ENCODE measurements around the gene MCRIP1. TPM values are rescaled to one million over a fixed set of nuclear protein-coding genes. Genes with fewer than 3 reads are reported as not detected.
A peak's percentile ranks its signal among the peaks of the same experiment; 100 is the strongest.

The MCRIP1 gene
- total and polyA plus RNA-seq, 9 of the 15 experiments (the other 6 are each of a cell fraction or from before 2014, with no cell fraction given): 0.39 to 35.8 (median 9.7) TPM

DNA sequence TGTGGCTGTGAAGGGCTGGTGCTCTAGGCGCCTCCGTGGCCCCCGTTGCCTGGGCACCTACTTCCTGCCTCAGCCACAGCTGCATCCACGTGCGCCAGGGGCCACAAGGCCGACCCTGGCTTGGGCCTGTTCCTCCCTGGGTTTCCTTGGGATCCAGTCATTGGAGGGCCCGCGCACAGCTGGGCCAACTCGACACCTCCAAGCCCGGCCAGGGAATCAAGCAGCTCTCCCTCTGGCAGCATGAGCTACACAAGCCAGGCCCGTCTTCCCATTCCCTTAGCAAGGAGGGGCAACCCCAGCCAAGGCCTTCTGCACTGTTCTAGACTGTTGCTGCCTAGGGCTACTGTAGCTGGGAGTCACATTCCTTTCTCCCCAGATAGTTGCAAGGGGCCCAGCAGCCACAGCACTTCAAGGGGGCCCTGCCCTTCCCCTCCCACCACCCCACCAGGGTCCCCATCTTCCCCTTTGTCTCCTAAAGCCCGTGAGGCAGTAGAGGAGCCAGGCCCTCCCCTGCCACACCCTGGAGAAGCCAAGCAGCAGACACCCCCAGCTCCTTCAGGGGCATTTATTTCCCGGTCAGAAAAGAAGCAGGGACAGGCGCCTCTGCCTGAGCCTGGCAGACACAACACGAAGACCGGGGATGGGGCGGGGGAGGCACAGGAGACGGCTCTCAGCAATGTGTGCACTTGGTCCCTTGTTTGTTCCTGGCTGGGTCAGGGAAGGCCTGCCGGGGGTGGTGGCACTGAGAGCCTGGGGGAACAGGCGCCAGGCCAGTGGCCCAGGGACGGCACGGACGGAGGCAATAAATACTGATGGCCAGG, 34.3 kb upstream of the MCRIP1 start (continued):
- TF ChIP-seq TFE3 (CRISPR knock-in tag; IDR thresholded peaks at IDR 0.05): no peak
- TF ChIP-seq ZZZ3 (IDR thresholded peaks at IDR 0.05): no peak
- peak; percentile 65; the same call in 1 of the 2 replicates for TF ChIP-seq RHOXF2B (CRISPR knock-in tag; conservative IDR thresholded peaks at IDR 0.05)
- peak; percentile 12 for TF ChIP-seq PCBP1 (IDR thresholded peaks at IDR 0.05; ENCODE audit: low read depth, low read length, poor library complexity, severe bottlenecking)
- TF ChIP-seq CLOCK (CRISPR knock-in tag; IDR thresholded peaks at IDR 0.05; ENCODE audit: borderline replicate concordance): no peak
- TF ChIP-seq PML (IDR thresholded peaks at IDR 0.05; ENCODE audit: low read length): peak; percentile 41
- peak; percentile 87 for TF ChIP-seq CCNT2 (IDR thresholded peaks at IDR 0.05; ENCODE audit: borderline replicate concordance, extremely low read depth, insufficient read length, low read depth, low read length)
- TF ChIP-seq, protein P1, sequence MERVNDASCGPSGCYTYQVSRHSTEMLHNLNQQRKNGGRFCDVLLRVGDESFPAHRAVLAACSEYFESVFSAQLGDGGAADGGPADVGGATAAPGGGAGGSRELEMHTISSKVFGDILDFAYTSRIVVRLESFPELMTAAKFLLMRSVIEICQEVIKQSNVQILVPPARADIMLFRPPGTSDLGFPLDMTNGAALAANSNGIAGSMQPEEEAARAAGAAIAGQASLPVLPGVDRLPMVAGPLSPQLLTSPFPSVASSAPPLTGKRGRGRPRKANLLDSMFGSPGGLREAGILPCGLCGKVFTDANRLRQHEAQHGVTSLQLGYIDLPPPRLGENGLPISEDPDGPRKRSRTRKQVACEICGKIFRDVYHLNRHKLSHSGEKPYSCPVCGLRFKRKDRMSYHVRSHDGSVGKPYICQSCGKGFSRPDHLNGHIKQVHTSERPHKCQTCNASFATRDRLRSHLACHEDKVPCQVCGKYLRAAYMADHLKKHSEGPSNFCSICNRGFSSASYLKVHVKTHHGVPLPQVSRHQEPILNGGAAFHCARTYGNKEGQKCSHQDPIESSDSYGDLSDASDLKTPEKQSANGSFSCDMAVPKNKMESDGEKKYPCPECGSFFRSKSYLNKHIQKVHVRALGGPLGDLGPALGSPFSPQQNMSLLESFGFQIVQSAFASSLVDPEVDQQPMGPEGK (CRISPR knock-in tag; IDR thresholded peaks at IDR 0.05; ENCODE audit: borderline replicate concordance): 0 out of 2 replicates have a peak, but pooled peaks have one; percentile 62
- TF ChIP-seq PTBP1 (IDR thresholded peaks at IDR 0.05; ENCODE audit: low read depth, low read length): peak; percentile 90
- TF ChIP-seq, protein P2, sequence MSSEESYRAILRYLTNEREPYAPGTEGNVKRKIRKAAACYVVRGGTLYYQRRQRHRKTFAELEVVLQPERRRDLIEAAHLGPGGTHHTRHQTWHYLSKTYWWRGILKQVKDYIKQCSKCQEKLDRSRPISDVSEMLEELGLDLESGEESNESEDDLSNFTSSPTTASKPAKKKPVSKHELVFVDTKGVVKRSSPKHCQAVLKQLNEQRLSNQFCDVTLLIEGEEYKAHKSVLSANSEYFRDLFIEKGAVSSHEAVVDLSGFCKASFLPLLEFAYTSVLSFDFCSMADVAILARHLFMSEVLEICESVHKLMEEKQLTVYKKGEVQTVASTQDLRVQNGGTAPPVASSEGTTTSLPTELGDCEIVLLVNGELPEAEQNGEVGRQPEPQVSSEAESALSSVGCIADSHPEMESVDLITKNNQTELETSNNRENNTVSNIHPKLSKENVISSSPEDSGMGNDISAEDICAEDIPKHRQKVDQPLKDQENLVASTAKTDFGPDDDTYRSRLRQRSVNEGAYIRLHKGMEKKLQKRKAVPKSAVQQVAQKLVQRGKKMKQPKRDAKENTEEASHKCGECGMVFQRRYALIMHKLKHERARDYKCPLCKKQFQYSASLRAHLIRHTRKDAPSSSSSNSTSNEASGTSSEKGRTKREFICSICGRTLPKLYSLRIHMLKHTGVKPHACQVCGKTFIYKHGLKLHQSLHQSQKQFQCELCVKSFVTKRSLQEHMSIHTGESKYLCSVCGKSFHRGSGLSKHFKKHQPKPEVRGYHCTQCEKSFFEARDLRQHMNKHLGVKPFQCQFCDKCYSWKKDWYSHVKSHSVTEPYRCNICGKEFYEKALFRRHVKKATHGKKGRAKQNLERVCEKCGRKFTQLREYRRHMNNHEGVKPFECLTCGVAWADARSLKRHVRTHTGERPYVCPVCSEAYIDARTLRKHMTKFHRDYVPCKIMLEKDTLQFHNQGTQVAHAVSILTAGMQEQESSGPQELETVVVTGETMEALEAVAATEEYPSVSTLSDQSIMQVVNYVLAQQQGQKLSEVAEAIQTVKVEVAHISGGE (CRISPR knock-in tag; IDR thresholded peaks at IDR 0.05): no peak
- TF ChIP-seq ZNF354B (CRISPR knock-in tag; IDR thresholded peaks at IDR 0.05): no peak
- TF ChIP-seq ARHGAP35 (IDR thresholded peaks at IDR 0.05; ENCODE audit: partially characterized antibody): no peak
- no peak for TF ChIP-seq XRCC4 (IDR thresholded peaks at IDR 0.05; ENCODE audit: extremely low read depth, insufficient read depth, insufficient read length)
- TF ChIP-seq CBX5 (IDR thresholded peaks at IDR 0.05; ENCODE audit: borderline replicate concordance, low read depth): no peak
- TF ChIP-seq ZNF764 (CRISPR knock-in tag; IDR thresholded peaks at IDR 0.05; ENCODE audit: low read depth): peak; percentile 43; the same call in 1 of the 2 replicates
- no peak for TF ChIP-seq ZBTB7A (IDR thresholded peaks at IDR 0.05; ENCODE audit: borderline replicate concordance, control insufficient read depth, low read depth, low read length)

Data from K562 (cell line).